ENCODE data around the gene CACNA1B.

The CACNA1B gene

GRCh38 chr9:138021251-138022056 is 143.9 kb downstream of the CACNA1B start:
- no peaks in the 10 kb centered on the region for H3K4me1 ChIP-seq (ENCODE audit: control insufficient read depth, insufficient read depth, low read length)
- peaks cover 14% of the 10 kb centered on the region for H3K27me3 ChIP-seq (ENCODE audit: control insufficient read depth, insufficient read depth, low read length)
- H3K36me3 ChIP-seq (ENCODE audit: control insufficient read depth, insufficient read depth, low read length): peaks cover 11% of the 10 kb centered on the region; the same call in 1 of the 2 replicates
- no peaks in the 10 kb centered on the region for H3K9me3 ChIP-seq (ENCODE audit: control insufficient read depth, insufficient read depth, low read length)
- H3K9ac ChIP-seq (ENCODE audit: low read depth, low read length): no peak overlapping the region
- no peak overlapping the region for H3K27ac ChIP-seq (ENCODE audit: low read depth, low read length)
- no peak overlapping the region for H3K4me3 ChIP-seq (ENCODE audit: low read depth, low read length)

GRCh38 chr9:138022121-138022741 is 144.6 kb downstream of the CACNA1B start:
- H3K4me1 ChIP-seq (ENCODE audit: control insufficient read depth, insufficient read depth, low read length): no peaks in the 10 kb centered on the region
- H3K9me3 ChIP-seq (ENCODE audit: control insufficient read depth, insufficient read depth, low read length): no peaks in the 10 kb centered on the region
- H3K27ac ChIP-seq (ENCODE audit: low read depth, low read length): no peak overlapping the region
- H3K36me3 ChIP-seq (ENCODE audit: control insufficient read depth, insufficient read depth, low read length): peaks cover 11% of the 10 kb centered on the region; the same call in 1 of the 2 replicates
- peaks cover 14% of the 10 kb centered on the region for H3K27me3 ChIP-seq (ENCODE audit: control insufficient read depth, insufficient read depth, low read length)
- peak overlapping the region; percentile 63; the same call in 1 of the 2 replicates for H3K4me3 ChIP-seq (ENCODE audit: low read depth, low read length)
- no peak overlapping the region for H3K9ac ChIP-seq (ENCODE audit: low read depth, low read length)

- H3K27ac ChIP-seq (ENCODE audit: low read depth, low read length): no peak overlapping the region
- peaks cover 11% of the 10 kb centered on the region; the same call in 1 of the 2 replicates for H3K36me3 ChIP-seq (ENCODE audit: control insufficient read depth, insufficient read depth, low read length)
- H3K9me3 ChIP-seq (ENCODE audit: control insufficient read depth, insufficient read depth, low read length): no peaks in the 10 kb centered on the region
- peak overlapping the region; percentile 63 for H3K4me3 ChIP-seq (ENCODE audit: low read depth, low read length)
- H3K9ac ChIP-seq (ENCODE audit: low read depth, low read length): no peak overlapping the region
- H3K27me3 ChIP-seq (ENCODE audit: control insufficient read depth, insufficient read depth, low read length): peaks cover 14% of the 10 kb centered on the region
- H3K4me1 ChIP-seq (ENCODE audit: control insufficient read depth, insufficient read depth, low read length): no peaks in the 10 kb centered on the region
Measured at GRCh38 chr9:138022756-138023393, 145.3 kb downstream of the CACNA1B start.

- Histone ChIP-seq H3K4me3 (ENCODE audit: low read depth, low read length) (peak overlapping the region; percentile 63), H3K9ac (ENCODE audit: low read depth, low read length) (no peak overlapping the region), H3K27ac (ENCODE audit: low read depth, low read length) (no peak overlapping the region), H3K27me3 (ENCODE audit: control insufficient read depth, insufficient read depth, low read length) (peaks cover 14% of the 10 kb centered on the region), H3K36me3 (ENCODE audit: control insufficient read depth, insufficient read depth, low read length) (peaks cover 11% of the 10 kb centered on the region; the same call in 1 of the 2 replicates), H3K4me1 (ENCODE audit: control insufficient read depth, insufficient read depth, low read length) (no peaks in the 10 kb centered on the region), H3K9me3 (ENCODE audit: control insufficient read depth, insufficient read depth, low read length) (peaks cover 2% of the 10 kb centered on the region; the same call in 1 of the 2 replicates)
Measured at GRCh38 chr9:138023394-138024124, 146.0 kb downstream of the CACNA1B start.

GRCh38 chr9:138024131-138024530 is 146.5 kb downstream of the CACNA1B start:
- peak overlapping the region; percentile 63 for H3K4me3 ChIP-seq (ENCODE audit: low read depth, low read length)

GRCh38 chr9:138024831-138025291 is 147.3 kb downstream of the CACNA1B start:
- H3K4me1 ChIP-seq (ENCODE audit: control insufficient read depth, insufficient read depth, low read length): no peaks in the 10 kb centered on the region
- peaks cover 14% of the 10 kb centered on the region for H3K27me3 ChIP-seq (ENCODE audit: control insufficient read depth, insufficient read depth, low read length)
- H3K9ac ChIP-seq (ENCODE audit: low read depth, low read length): no peak overlapping the region
- no peak overlapping the region for H3K27ac ChIP-seq (ENCODE audit: low read depth, low read length)
- H3K4me3 ChIP-seq (ENCODE audit: low read depth, low read length): no peak overlapping the region
- H3K36me3 ChIP-seq (ENCODE audit: control insufficient read depth, insufficient read depth, low read length): peaks cover 11% of the 10 kb centered on the region; the same call in 1 of the 2 replicates
- H3K9me3 ChIP-seq (ENCODE audit: control insufficient read depth, insufficient read depth, low read length): peaks cover 5% of the 10 kb centered on the region; the same call in 1 of the 2 replicates

More at GRCh38 chr9:138024131-138024530, 146.5 kb downstream of the CACNA1B start:
- H3K9ac ChIP-seq (ENCODE audit: low read depth, low read length): no peak overlapping the region
- H3K27ac ChIP-seq (ENCODE audit: low read depth, low read length): no peak overlapping the region
- H3K27me3 ChIP-seq (ENCODE audit: control insufficient read depth, insufficient read depth, low read length): peaks cover 14% of the 10 kb centered on the region
- H3K36me3 ChIP-seq (ENCODE audit: control insufficient read depth, insufficient read depth, low read length): peaks cover 11% of the 10 kb centered on the region; the same call in 1 of the 2 replicates
- H3K4me1 ChIP-seq (ENCODE audit: control insufficient read depth, insufficient read depth, low read length): no peaks in the 10 kb centered on the region
- H3K9me3 ChIP-seq (ENCODE audit: control insufficient read depth, insufficient read depth, low read length): peaks cover 5% of the 10 kb centered on the region; the same call in 1 of the 2 replicates

GRCh38 chr9:138025417-138025816 is 147.8 kb downstream of the CACNA1B start:
- Histone ChIP-seq H3K9ac (ENCODE audit: low read depth, low read length) (no peak overlapping the region), H3K4me1 (ENCODE audit: control insufficient read depth, insufficient read depth, low read length) (no peaks in the 10 kb centered on the region), H3K9me3 (ENCODE audit: control insufficient read depth, insufficient read depth, low read length) (peaks cover 5% of the 10 kb centered on the region; the same call in 1 of the 2 replicates), H3K4me3 (ENCODE audit: low read depth, low read length) (no peak overlapping the region), H3K27me3 (ENCODE audit: control insufficient read depth, insufficient read depth, low read length) (peaks cover 14% of the 10 kb centered on the region), H3K36me3 (ENCODE audit: control insufficient read depth, insufficient read depth, low read length) (peaks cover 11% of the 10 kb centered on the region; the same call in 1 of the 2 replicates), H3K27ac (ENCODE audit: low read depth, low read length) (no peak overlapping the region)

- no peak overlapping the region for H3K4me3 ChIP-seq (ENCODE audit: low read depth, low read length)
- H3K9me3 ChIP-seq (ENCODE audit: control insufficient read depth, insufficient read depth, low read length): peaks cover 5% of the 10 kb centered on the region; the same call in 1 of the 2 replicates
- H3K36me3 ChIP-seq (ENCODE audit: control insufficient read depth, insufficient read depth, low read length): peaks cover 11% of the 10 kb centered on the region; the same call in 1 of the 2 replicates
- H3K4me1 ChIP-seq (ENCODE audit: control insufficient read depth, insufficient read depth, low read length): no peaks in the 10 kb centered on the region
- no peak overlapping the region for H3K9ac ChIP-seq (ENCODE audit: low read depth, low read length)
- no peak overlapping the region for H3K27ac ChIP-seq (ENCODE audit: low read depth, low read length)
- H3K27me3 ChIP-seq (ENCODE audit: control insufficient read depth, insufficient read depth, low read length): peaks cover 14% of the 10 kb centered on the region
Measured at GRCh38 chr9:138025908-138026307, 148.3 kb downstream of the CACNA1B start.

GRCh38 chr9:138028596-138028995 is 151.0 kb downstream of the CACNA1B start:
- peaks cover 7% of the 10 kb centered on the region for H3K27me3 ChIP-seq (ENCODE audit: control insufficient read depth, insufficient read depth, low read length)
- no peak overlapping the region for H3K27ac ChIP-seq (ENCODE audit: low read depth, low read length)
- no peaks in the 10 kb centered on the region for H3K4me1 ChIP-seq (ENCODE audit: control insufficient read depth, insufficient read depth, low read length)
- no peak overlapping the region for H3K9ac ChIP-seq (ENCODE audit: low read depth, low read length)
- H3K36me3 ChIP-seq (ENCODE audit: control insufficient read depth, insufficient read depth, low read length): peaks cover 11% of the 10 kb centered on the region; the same call in 1 of the 2 replicates
- H3K9me3 ChIP-seq (ENCODE audit: control insufficient read depth, insufficient read depth, low read length): peaks cover 5% of the 10 kb centered on the region; the same call in 1 of the 2 replicates
- no peak overlapping the region for H3K4me3 ChIP-seq (ENCODE audit: low read depth, low read length)

GRCh38 chr9:138031186-138031585 is 153.6 kb downstream of the CACNA1B start:
- Histone ChIP-seq H3K27ac (ENCODE audit: low read depth, low read length) (no peak overlapping the region), H3K27me3 (ENCODE audit: control insufficient read depth, insufficient read depth, low read length) (no peaks in the 10 kb centered on the region), H3K36me3 (ENCODE audit: control insufficient read depth, insufficient read depth, low read length) (peaks cover 2% of the 10 kb centered on the region; the same call in 1 of the 2 replicates), H3K9me3 (ENCODE audit: control insufficient read depth, insufficient read depth, low read length) (peaks cover 5% of the 10 kb centered on the region; the same call in 1 of the 2 replicates), H3K4me1 (ENCODE audit: control insufficient read depth, insufficient read depth, low read length) (no peaks in the 10 kb centered on the region), H3K4me3 (ENCODE audit: low read depth, low read length) (no peak overlapping the region), H3K9ac (ENCODE audit: low read depth, low read length) (no peak overlapping the region)
